BLaER1 treated with 17β-estradiol and CSF1 and Interleukin-3, amounts not matched to agents 10 nM and 100 nM (cell line): ENCODE results near the gene GRM5.
"Not testable (repeated sequence)": the region's sequence is repeated elsewhere in the genome, so short reads cannot be mapped to it uniquely, and the experiment has no call there.

ENCODE experiments used
- H3K27ac ChIP-seq, 11 experiments: shearing (Covaris generic); formaldehyde crosslinking; 2 replicates each; pipeline ENCODE4 v1.8.1; 2022
- H3K27me3 ChIP-seq, 11 experiments: shearing (Covaris generic); formaldehyde crosslinking; 2 replicates each; pipeline ENCODE4 v1.8.1; 2022
- H3K36me3 ChIP-seq, 11 experiments: shearing (Covaris generic); formaldehyde crosslinking; 2 replicates each; pipeline ENCODE4 v1.8.1; 2022
- H3K4me1 ChIP-seq, 10 experiments: shearing (Covaris generic); formaldehyde crosslinking; 2 replicates each; pipeline ENCODE4 v1.8.1; 2022
- H3K4me2 ChIP-seq, 11 experiments: shearing (Covaris generic); formaldehyde crosslinking; 2 replicates each; pipeline ENCODE4 v1.8.1; 2022
- H3K4me3 ChIP-seq, 10 experiments: shearing (Covaris generic); formaldehyde crosslinking; 2 replicates each; pipeline ENCODE4 v1.8.1; 2022
- H3K9ac ChIP-seq, 11 experiments: shearing (Covaris generic); formaldehyde crosslinking; 2 replicates each; pipeline ENCODE4 v1.8.1; 2022
- H3K9me3 ChIP-seq, 11 experiments: shearing (Covaris generic); formaldehyde crosslinking; replicated peaks in 1 of 11; 2 replicates each; pipeline ENCODE4 v1.8.1; 2022
- H4K20me1 ChIP-seq, 11 experiments: shearing (Covaris generic); formaldehyde crosslinking; 2 replicates each; pipeline ENCODE4 v1.8.1; 2022
- Cebpa-rat ChIP-seq, 11 experiments: shearing (Covaris generic); IDR thresholded peaks; 2 replicates each; pipeline ENCODE4 v1.8.1; 2022

GRM5 gene

GRCh38 chr11:88475991-88476418 lies 589.8 kb downstream of the GRM5 start:
- Histone ChIP-seq H3K27me3 (no peaks in the 10 kb centered on the region), H3K4me2 (no peak overlapping the region), H3K4me3 (no peak overlapping the region), H3K27ac (no peak overlapping the region), H3K9me3 (no peaks in the 10 kb centered on the region), H3K9ac (no peak overlapping the region), H3K36me3 (no peaks in the 10 kb centered on the region), H3K4me1 (peaks cover 0 to 15% (median 0%) of the 10 kb centered on the region in 10 experiments; a peak in 5 of 20 replicates), H4K20me1 (no peaks in the 10 kb centered on the region)
- no peak for TF ChIP-seq Cebpa-rat (IDR thresholded peaks at IDR 0.05)

GRCh38 chr11:88474655-88475054 lies 591.1 kb downstream of the GRM5 start:
- H3K27me3 ChIP-seq: no peaks in the 10 kb centered on the region
- H3K9ac ChIP-seq: no peak overlapping the region
- no peaks in the 10 kb centered on the region for H4K20me1 ChIP-seq
- no peaks in the 10 kb centered on the region for H3K9me3 ChIP-seq
- peaks cover 0 to 15% (median 0%) of the 10 kb centered on the region in 10 experiments; a peak in 5 of 20 replicates for H3K4me1 ChIP-seq
- no peaks in the 10 kb centered on the region for H3K36me3 ChIP-seq
- no peak overlapping the region for H3K27ac ChIP-seq
- H3K4me2 ChIP-seq: peak overlapping the region in 2 of 11 experiments; percentile 44 to 62; a peak in 4 of 22 replicates
- no peak for TF ChIP-seq Cebpa-rat (IDR thresholded peaks at IDR 0.05)
- H3K4me3 ChIP-seq: no peak overlapping the region

GRCh38 chr11:88469561-88470225 lies 596.1 kb downstream of the GRM5 start:
- no peaks in the 10 kb centered on the region for H3K9me3 ChIP-seq
- TF ChIP-seq Cebpa-rat (IDR thresholded peaks at IDR 0.05): no peak

GRCh38 chr11:88464528-88464927 lies 601.3 kb downstream of the GRM5 start:
- Histone ChIP-seq H3K4me3 (no peak overlapping the region), H3K9me3 (peaks cover 0 to 14% (median 10%) of the 10 kb centered on the region in 11 experiments; a peak in 17 of 22 replicates), H4K20me1 (no peaks in the 10 kb centered on the region), H3K36me3 (no peaks in the 10 kb centered on the region), H3K4me1 (peaks cover 0 to 6% (median 0%) of the 10 kb centered on the region in 10 experiments; a peak in 5 of 20 replicates), H3K27me3 (no peaks in the 10 kb centered on the region), H3K4me2 (no peak overlapping the region), H3K27ac (no peak overlapping the region), H3K9ac (no peak overlapping the region)
- no peak for TF ChIP-seq Cebpa-rat (IDR thresholded peaks at IDR 0.05)

More at GRCh38 chr11:88469561-88470225, 596.1 kb downstream of the GRM5 start:
- Histone ChIP-seq H3K4me3 (no peak overlapping the region), H4K20me1 (no peaks in the 10 kb centered on the region), H3K36me3 (no peaks in the 10 kb centered on the region), H3K27ac (no peak overlapping the region), H3K9ac (no peak overlapping the region), H3K4me1 (peaks cover 0 to 9% (median 0%) of the 10 kb centered on the region in 10 experiments; a peak in 5 of 20 replicates), H3K27me3 (no peaks in the 10 kb centered on the region), H3K4me2 (no peak overlapping the region)

- H3K4me1 ChIP-seq, H3K27ac ChIP-seq, H3K9ac ChIP-seq, H4K20me1 ChIP-seq, H3K36me3 ChIP-seq, H3K4me3 ChIP-seq, H3K27me3 ChIP-seq: not testable (repeated sequence)
- H3K9me3 ChIP-seq: peaks cover 5 to 14% (median 11%) of the 10 kb centered on the region in 11 experiments; a peak in 20 of 22 replicates
- H3K4me2 ChIP-seq: peak overlapping the region in 4 of 11 experiments; percentile 7 to 19 (median 10); a peak in 1 of 22 replicates
Observed at GRCh38 chr11:88463301-88463700, 602.5 kb downstream of the GRM5 start.

GRCh38 chr11:88458047-88458446 lies 607.7 kb downstream of the GRM5 start:
- H3K36me3 ChIP-seq, H3K27ac ChIP-seq, H4K20me1 ChIP-seq: not testable (repeated sequence)

GRCh38 chr11:88455974-88456373 lies 609.8 kb downstream of the GRM5 start:
- no peak overlapping the region for H3K27ac ChIP-seq
- no peak overlapping the region for H3K4me2 ChIP-seq
- no peak overlapping the region for H3K9ac ChIP-seq
- H4K20me1 ChIP-seq: no peaks in the 10 kb centered on the region
- no peaks in the 10 kb centered on the region for H3K27me3 ChIP-seq
- H3K36me3 ChIP-seq: no peaks in the 10 kb centered on the region
- no peak for TF ChIP-seq Cebpa-rat (IDR thresholded peaks at IDR 0.05)
- no peak overlapping the region for H3K4me3 ChIP-seq
- H3K9me3 ChIP-seq: peaks cover 0 to 5% (median 0%) of the 10 kb centered on the region in 11 experiments; a peak in 6 of 22 replicates
- H3K4me1 ChIP-seq: no peaks in the 10 kb centered on the region

More at GRCh38 chr11:88458047-88458446, 607.7 kb downstream of the GRM5 start:
- H3K4me3 ChIP-seq, H3K27me3 ChIP-seq, H3K4me1 ChIP-seq, H3K4me2 ChIP-seq, H3K9me3 ChIP-seq, H3K9ac ChIP-seq: not testable (repeated sequence)

GRCh38 chr11:88454881-88455280 lies 610.9 kb downstream of the GRM5 start:
- Histone ChIP-seq H3K4me3 (no peak overlapping the region), H3K4me2 (no peak overlapping the region), H3K4me1 (no peaks in the 10 kb centered on the region), H4K20me1 (no peaks in the 10 kb centered on the region), H3K9me3 (peaks cover 0 to 5% (median 2%) of the 10 kb centered on the region in 11 experiments; a peak in 8 of 22 replicates), H3K36me3 (no peaks in the 10 kb centered on the region), H3K27ac (no peak overlapping the region), H3K9ac (no peak overlapping the region), H3K27me3 (no peaks in the 10 kb centered on the region)
- TF ChIP-seq Cebpa-rat (IDR thresholded peaks at IDR 0.05): no peak
